Measurements from ENCODE around the gene CFAP61. TPM values are rescaled to one million over a fixed set of nuclear protein-coding genes. Genes with fewer than 3 reads are reported as not detected.

Gene CFAP61
- total RNA-seq, 1 experiment from 2014 or later = 1.5 TPM

DNA sequence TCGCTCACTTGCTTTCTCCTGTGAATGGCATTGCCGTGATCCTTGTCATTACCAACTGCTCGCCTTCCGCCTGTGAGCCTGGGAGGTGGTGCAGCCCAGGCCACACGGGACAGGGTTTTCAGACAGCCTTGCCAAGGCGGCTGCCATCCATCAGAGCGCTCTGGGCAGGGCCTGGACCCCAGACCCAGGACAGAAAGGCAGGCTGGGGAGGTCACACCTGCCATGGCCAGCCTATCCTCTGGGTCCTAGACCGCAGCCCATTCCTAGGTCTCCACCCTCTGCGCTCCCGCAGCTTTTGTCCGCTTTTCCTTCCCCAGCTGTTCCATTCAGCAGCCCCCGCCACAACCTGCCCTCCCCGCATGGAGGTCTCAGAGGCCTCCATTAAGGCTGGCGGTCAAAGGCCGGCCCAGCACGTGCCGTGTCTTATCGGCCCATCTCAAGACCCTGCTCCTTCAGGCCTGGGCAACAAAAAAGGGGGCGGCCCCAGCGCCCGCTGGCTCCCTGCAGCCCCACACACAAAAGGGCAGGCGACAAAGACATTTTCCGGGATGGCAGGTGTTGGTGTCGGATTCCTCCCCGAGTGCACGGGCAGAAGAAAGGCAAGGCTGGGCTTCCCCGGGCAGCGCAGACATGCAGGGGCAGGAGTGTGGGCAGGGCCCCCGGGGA lies 343.7 kb downstream of the CFAP61 start:
- no peak for DNase-seq (ENCODE audit: low read depth)

DNA sequence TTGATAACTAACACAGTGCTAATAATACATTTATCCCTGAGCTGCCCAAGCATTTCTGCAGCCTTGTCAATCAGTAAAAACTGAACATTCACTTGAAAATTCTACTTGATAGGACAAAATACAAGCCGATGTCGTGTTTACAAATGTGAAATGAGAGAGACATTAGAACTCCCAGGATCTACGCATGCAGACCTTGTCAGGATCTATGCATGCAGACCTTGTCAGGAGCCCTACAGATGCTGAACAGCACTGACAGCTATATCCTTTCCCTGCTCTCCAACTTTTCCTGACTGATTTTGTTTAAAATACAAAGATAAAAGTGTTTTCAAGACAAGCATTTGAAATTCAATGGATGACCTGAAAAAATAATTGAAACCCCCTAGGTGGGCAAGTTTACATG lies 344.5 kb downstream of the CFAP61 start:
- DNase-seq (ENCODE audit: low read depth) = no peak

DNA sequence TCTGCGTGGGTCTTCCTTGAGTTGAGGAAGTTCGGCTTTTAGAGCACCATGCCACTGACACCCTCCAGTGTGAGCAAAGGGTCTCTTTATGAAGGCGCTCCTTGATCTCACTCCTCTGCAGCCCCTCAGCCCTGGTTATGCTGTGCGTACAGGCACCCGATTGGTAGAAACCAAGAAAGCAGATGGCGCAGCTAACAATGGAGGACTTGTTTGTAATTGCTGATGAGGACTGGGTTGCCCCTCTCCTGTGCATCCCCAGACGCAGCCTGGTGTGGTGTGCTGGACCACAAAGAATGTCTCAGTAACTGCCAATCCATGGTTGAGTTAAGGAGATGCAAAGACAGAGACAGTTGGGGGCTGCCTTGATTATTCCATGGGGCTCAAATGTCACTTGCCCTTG lies 345.8 kb downstream of the CFAP61 start:
- DNase-seq (ENCODE audit: low read depth) = no peak

- no peak for DNase-seq (ENCODE audit: low read depth)
These were observed 347.5 kb downstream of the CFAP61 start for GRCh38 chr20:20399531-20400500.

DNA sequence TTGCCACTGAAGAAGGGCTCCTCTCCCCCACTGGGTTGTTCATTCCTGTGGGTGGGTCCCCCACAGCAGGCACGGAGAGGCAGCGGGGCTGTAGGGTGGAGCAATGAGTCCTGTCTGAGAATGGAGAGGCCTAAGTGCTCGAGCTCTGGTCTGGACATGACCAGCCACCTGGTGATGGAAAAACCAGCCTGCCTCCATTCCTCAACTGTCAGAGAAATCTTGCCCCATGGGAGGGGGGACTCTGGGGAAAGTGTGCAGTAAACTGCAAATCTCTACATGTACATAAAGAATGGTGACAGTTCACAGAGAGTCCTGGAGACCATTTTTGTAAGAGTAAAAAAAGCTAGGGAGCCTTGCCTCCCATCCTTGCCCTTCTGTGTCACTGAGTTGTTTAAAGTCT lies 349.7 kb downstream of the CFAP61 start:
- no peak for DNase-seq (ENCODE audit: low read depth)

DNA sequence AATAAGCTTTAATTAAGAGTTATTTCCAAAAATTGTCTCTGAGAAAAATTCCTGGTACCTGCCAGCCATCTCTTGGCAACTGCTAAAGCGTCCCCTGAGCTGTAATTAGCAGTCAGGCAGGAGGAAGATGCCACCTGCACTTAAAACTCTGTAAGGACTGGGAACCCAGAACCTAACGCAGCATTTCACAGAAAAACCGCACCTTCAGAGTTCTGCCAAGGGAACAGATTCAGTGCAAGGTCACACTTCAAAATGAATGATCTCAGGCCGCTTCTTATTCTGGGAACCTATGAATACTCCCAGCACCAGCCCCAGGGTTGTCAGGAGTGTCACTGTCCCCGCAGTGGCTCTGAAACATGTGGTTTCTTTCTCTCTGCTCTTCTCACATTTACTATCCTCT lies 352.3 kb downstream of the CFAP61 start:
- no peak for DNase-seq (ENCODE audit: low read depth)

DNA sequence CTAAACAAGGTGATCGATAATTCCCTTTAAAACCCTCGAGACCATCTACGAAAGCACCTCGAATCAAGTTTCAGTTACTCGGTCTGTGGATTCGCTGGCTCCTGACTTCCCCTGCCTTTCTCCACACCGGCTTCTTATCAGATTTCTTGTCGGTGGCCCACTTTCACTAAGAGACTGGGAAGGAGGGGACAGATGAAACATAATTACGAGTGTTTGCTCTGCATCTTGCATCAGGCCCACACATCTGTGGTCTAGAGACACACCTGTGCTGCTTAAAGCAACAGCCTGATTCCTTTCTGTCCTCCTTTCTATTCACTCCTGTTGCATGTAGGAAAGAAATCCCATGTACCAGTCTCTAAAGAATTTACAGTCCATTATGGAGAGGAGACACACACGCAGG lies 353.3 kb downstream of the CFAP61 start:
- DNase-seq (ENCODE audit: low read depth) = no peak

DNA sequence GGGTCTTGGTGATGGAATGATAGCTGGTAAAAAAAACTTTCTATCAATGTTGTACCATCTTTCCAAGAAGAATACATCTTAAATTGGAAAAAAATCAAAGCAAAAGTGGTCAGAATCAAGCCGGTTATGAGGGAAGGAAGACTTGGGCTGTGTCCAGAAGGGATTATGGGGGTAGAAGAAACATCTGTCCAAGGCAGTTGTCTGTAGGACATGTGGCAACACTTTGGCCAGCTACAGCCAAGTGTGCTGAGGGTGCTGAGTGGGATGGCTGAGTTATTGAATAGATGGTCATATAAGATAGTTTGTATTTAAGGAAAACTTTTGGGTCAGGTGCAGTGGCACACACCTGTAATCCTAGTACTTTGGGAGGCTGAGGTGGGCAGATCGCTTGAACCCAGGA lies 354.0 kb downstream of the CFAP61 start:
- no peak for DNase-seq (ENCODE audit: low read depth)

GRCh38 chr20:20407891-20408805 lies 355.8 kb downstream of the CFAP61 start:
- no peak for DNase-seq (ENCODE audit: low read depth)

GRCh38 chr20:20409331-20409730 lies 357.0 kb downstream of the CFAP61 start:
- no peak for DNase-seq (ENCODE audit: low read depth)

Other genes with a start within 250 kb of the CFAP61 start
- gene NAA20, start 35.2 kb upstream of the CFAP61 start, total RNA-seq (2014; rRNA removed; shearing (Covaris generic)) = 64.5 and 72.8 TPM in 2 replicates
- 33.0 and 63.4 TPM in 2 replicates for gene CRNKL1, start 66 bp upstream of the CFAP61 start, total RNA-seq (2014; rRNA removed; shearing (Covaris generic))

Measured in Daoy (cell line).